Mesodermal cell (in vitro differentiated cells): ENCODE measurements around the gene TBPL1.

Experiments used
- H3K27ac ChIP-seq: 2 replicates; pipeline ENCODE4 v1.7.0; 2013; ENCODE audit warnings: mild to moderate bottlenecking, low read depth, low read length, moderate library complexity; ENCODE audit not compliant: severe bottlenecking
- H3K36me3 ChIP-seq: 2 replicates; pipeline ENCODE4 v1.7.1; 2013; ENCODE audit warnings: mild to moderate bottlenecking, low read length, moderate library complexity; ENCODE audit not compliant: control insufficient read depth, insufficient read depth
- H3K4me1 ChIP-seq: one replicate; pipeline ENCODE4 v1.7.1; 2013; ENCODE audit warnings: mild to moderate bottlenecking, low read length; ENCODE audit not compliant: insufficient read depth, control insufficient read depth, poor library complexity, severe bottlenecking
- H3K4me3 ChIP-seq: 2 replicates; pipeline ENCODE4 v1.7.0; 2013; ENCODE audit warnings: low read length, control low read depth, mild to moderate bottlenecking; ENCODE audit not compliant: insufficient read depth, poor library complexity, severe bottlenecking; ENCODE audit errors: extremely low read depth
- H3K9me3 ChIP-seq: 2 replicates; pipeline ENCODE4 v1.7.1; 2013; ENCODE audit warnings: mild to moderate bottlenecking, low read length, moderate library complexity; ENCODE audit not compliant: control insufficient read depth
- WGBS, 2 experiments: methylation state at CpG; one replicate each; pipeline ENCODE4 v1.1.5; 2013; ENCODE audit warnings: missing lambda C conversion rate in 2 of 2; ENCODE audit not compliant: insufficient coverage in 2 of 2; 5-methylcytosine and 5-hydroxymethylcytosine counted together

TBPL1 gene

GRCh38 chr6:134028438-134028837, 75.4 kb downstream of the TBPL1 start:
- Histone ChIP-seq H3K9me3 (no peaks in the 10 kb centered on the region), H3K4me1 (peaks cover 4% of the 10 kb centered on the region), H3K36me3 (peaks cover 12% of the 10 kb centered on the region), H3K4me3 (no peak overlapping the region), H3K27ac (no peak overlapping the region)
- 93 to 98% methylated on average over 3 to 4 of the region's 5 CpGs for WGBS, 2 experiments

GRCh38 chr6:134029495-134030455, 76.8 kb downstream of the TBPL1 start:
- peaks cover 12% of the 10 kb centered on the region for H3K36me3 ChIP-seq
- H3K4me3 ChIP-seq = no peak overlapping the region
- H3K27ac ChIP-seq = peak overlapping the region; percentile 7
- H3K9me3 ChIP-seq = no peaks in the 10 kb centered on the region
- 83 to 90% methylated on average over 2 to 4 of the region's 6 CpGs for WGBS, 2 experiments
- H3K4me1 ChIP-seq = peaks cover 4% of the 10 kb centered on the region

- Histone ChIP-seq H3K4me3 (no peak overlapping the region), H3K36me3 (peaks cover 11% of the 10 kb centered on the region), H3K9me3 (no peaks in the 10 kb centered on the region), H3K4me1 (peaks cover 1% of the 10 kb centered on the region), H3K27ac (no peak overlapping the region)
- WGBS, 2 experiments = 100% methylated on average over 1 of the region's 2 CpGs; no CpG with 5 or more reads in 1 of the 2 experiments
Observed at GRCh38 chr6:134031696-134032255, 78.8 kb downstream of the TBPL1 start.

GRCh38 chr6:134034478-134034877, 81.5 kb downstream of the TBPL1 start:
- H3K4me3 ChIP-seq = no peak overlapping the region
- H3K27ac ChIP-seq = no peak overlapping the region
- no peaks in the 10 kb centered on the region for H3K9me3 ChIP-seq
- no peaks in the 10 kb centered on the region for H3K4me1 ChIP-seq
- H3K36me3 ChIP-seq = no peaks in the 10 kb centered on the region
- WGBS, 2 experiments = 100% methylated on average over 1 of the region's 1 CpG; no CpG with 5 or more reads in 1 of the 2 experiments

GRCh38 chr6:134034961-134035822, 82.2 kb downstream of the TBPL1 start:
- Histone ChIP-seq H3K27ac (no peak overlapping the region), H3K36me3 (no peaks in the 10 kb centered on the region)

GRCh38 chr6:134035823-134036296, 82.8 kb downstream of the TBPL1 start:
- WGBS, 2 experiments = 79 to 88% methylated on average over 2 to 3 of the region's 3 CpGs
- Histone ChIP-seq H3K27ac (no peak overlapping the region), H3K36me3 (no peaks in the 10 kb centered on the region), H3K4me3 (no peak overlapping the region), H3K4me1 (no peaks in the 10 kb centered on the region), H3K9me3 (no peaks in the 10 kb centered on the region)

More at GRCh38 chr6:134034961-134035822, 82.2 kb downstream of the TBPL1 start:
- Histone ChIP-seq H3K4me1 (no peaks in the 10 kb centered on the region), H3K4me3 (no peak overlapping the region), H3K9me3 (no peaks in the 10 kb centered on the region)
- WGBS, 2 experiments = 71 to 95% methylated on average over 2 to 4 of the region's 7 CpGs

- H3K4me1 ChIP-seq = no peaks in the 10 kb centered on the region
- H3K4me3 ChIP-seq = no peak overlapping the region
- H3K9me3 ChIP-seq = no peaks in the 10 kb centered on the region
- H3K27ac ChIP-seq = no peak overlapping the region
- H3K36me3 ChIP-seq = no peaks in the 10 kb centered on the region
- WGBS, 2 experiments = 67 to 100% methylated on average over 1 of the region's 1 CpG
Observed at GRCh38 chr6:134039116-134039515, 86.1 kb downstream of the TBPL1 start.
